ENCODE data around the gene PIK3CG. TPM values are rescaled to one million over a fixed set of nuclear protein-coding genes. Genes with fewer than 3 reads are reported as not detected.

The PIK3CG gene
- total RNA-seq, 1 experiment from 2014 or later: 0.05 TPM

DNA sequence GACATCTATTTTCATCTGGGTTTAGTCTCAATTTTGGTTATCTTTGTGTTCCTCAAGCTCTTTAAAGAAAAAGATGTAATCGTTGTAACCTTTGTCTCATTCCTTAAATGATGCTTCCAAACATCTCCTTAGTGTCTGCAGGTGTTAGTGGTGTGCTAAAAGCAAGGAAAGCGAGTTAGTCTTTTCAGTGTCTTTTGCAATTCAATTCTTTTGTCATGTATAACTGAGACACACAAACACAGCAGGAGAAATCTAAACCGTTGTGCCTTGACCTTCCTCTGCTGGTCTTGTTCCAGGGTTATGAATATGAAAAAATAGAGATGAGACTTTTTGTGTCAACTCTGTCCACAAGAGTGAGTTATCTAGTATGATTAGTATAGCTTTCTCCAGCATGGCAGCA lies 40.7 kb downstream of the PIK3CG start:
- no peaks in the 10 kb centered on the region for H3K79me2 ChIP-seq (ENCODE audit: insufficient read depth, low read length)
- DNase-seq (ENCODE audit: low read depth, low spot score): no peak
- H3K9me3 ChIP-seq (ENCODE audit: control insufficient read depth in 1 of 2, insufficient read depth in 1 of 2, low read depth in 1 of 2, low read length in 2 of 2): no peaks in the 10 kb centered on the region
- H4K20me1 ChIP-seq (ENCODE audit: insufficient read depth): no peaks in the 10 kb centered on the region
- intact Hi-C loops (cut with micrococcal nuclease): no loop called here
- no TSS peak for BruUV-seq (replicated peaks)
- POLR2A ChIA-PET: no interaction called here
- RAD21 ChIA-PET (ENCODE audit: low non-redundant PET in 1 of 2, low total read pairs in 2 of 2, uncharacterized antibody in 2 of 2, unreplicated experiment in 2 of 2): no interaction called here
- no peak overlapping the region for H3K9ac ChIP-seq (ENCODE audit: low read length)
- ATAC-seq: no peak
- no peaks in the 10 kb centered on the region for H3K27me3 ChIP-seq (ENCODE audit: insufficient read depth, low read length)
- H3K36me3 ChIP-seq (ENCODE audit: control insufficient read depth in 1 of 2, insufficient read depth in 2 of 2, low read length in 2 of 2): no peaks in the 10 kb centered on the region
- TF ChIP-seq JUND (IDR thresholded peaks at IDR 0.05) (no peak), POLR2A (IDR thresholded peaks at IDR 0.05; ENCODE audit: borderline replicate concordance, extremely low read depth, insufficient read depth, insufficient read length) (no peak), CBX3 (IDR thresholded peaks at IDR 0.05; ENCODE audit: low read depth) (no peak), ZNF274 (IDR thresholded peaks at IDR 0.05; ENCODE audit: low read depth, low read length) (no peak), SRF (IDR thresholded peaks at IDR 0.05; ENCODE audit: low read depth) (no peak), EGR1 (IDR thresholded peaks at IDR 0.05; ENCODE audit: low read depth) (no peak), ZFX (IDR thresholded peaks at IDR 0.05) (no peak), EZH2 (IDR thresholded peaks at IDR 0.05) (no peak), YY1 (IDR thresholded peaks at IDR 0.05; ENCODE audit: extremely low read depth, insufficient replicate concordance, low read depth, low read length) (no peak), EZH2phosphoT487 (IDR thresholded peaks at IDR 0.05; ENCODE audit: borderline replicate concordance) (no peak), SIN3A (IDR thresholded peaks at IDR 0.05; ENCODE audit: low read depth) (no peak), TCF7L2 (IDR thresholded peaks at IDR 0.05; ENCODE audit: borderline replicate concordance, extremely low read depth, insufficient read depth, insufficient read length) (no peak), RAD21 (IDR thresholded peaks at IDR 0.05; ENCODE audit: low read depth) (no peak)
- TF ChIP-seq, protein P1, sequence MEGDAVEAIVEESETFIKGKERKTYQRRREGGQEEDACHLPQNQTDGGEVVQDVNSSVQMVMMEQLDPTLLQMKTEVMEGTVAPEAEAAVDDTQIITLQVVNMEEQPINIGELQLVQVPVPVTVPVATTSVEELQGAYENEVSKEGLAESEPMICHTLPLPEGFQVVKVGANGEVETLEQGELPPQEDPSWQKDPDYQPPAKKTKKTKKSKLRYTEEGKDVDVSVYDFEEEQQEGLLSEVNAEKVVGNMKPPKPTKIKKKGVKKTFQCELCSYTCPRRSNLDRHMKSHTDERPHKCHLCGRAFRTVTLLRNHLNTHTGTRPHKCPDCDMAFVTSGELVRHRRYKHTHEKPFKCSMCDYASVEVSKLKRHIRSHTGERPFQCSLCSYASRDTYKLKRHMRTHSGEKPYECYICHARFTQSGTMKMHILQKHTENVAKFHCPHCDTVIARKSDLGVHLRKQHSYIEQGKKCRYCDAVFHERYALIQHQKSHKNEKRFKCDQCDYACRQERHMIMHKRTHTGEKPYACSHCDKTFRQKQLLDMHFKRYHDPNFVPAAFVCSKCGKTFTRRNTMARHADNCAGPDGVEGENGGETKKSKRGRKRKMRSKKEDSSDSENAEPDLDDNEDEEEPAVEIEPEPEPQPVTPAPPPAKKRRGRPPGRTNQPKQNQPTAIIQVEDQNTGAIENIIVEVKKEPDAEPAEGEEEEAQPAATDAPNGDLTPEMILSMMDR (IDR thresholded peaks at IDR 0.05 in 2 of 3, conservative IDR thresholded peaks at IDR 0.05 in 1 of 3; ENCODE audit: borderline replicate concordance in 1 of 3, insufficient read depth in 1 of 3, low read depth in 2 of 3, low read length in 2 of 3): no peak
- TF ChIP-seq, protein P2, sequence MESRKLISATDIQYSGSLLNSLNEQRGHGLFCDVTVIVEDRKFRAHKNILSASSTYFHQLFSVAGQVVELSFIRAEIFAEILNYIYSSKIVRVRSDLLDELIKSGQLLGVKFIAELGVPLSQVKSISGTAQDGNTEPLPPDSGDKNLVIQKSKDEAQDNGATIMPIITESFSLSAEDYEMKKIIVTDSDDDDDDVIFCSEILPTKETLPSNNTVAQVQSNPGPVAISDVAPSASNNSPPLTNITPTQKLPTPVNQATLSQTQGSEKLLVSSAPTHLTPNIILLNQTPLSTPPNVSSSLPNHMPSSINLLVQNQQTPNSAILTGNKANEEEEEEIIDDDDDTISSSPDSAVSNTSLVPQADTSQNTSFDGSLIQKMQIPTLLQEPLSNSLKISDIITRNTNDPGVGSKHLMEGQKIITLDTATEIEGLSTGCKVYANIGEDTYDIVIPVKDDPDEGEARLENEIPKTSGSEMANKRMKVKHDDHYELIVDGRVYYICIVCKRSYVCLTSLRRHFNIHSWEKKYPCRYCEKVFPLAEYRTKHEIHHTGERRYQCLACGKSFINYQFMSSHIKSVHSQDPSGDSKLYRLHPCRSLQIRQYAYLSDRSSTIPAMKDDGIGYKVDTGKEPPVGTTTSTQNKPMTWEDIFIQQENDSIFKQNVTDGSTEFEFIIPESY (IDR thresholded peaks at IDR 0.05; ENCODE audit: extremely low read depth, insufficient replicate concordance, low read length): no peak
- TF ChIP-seq, protein P3, sequence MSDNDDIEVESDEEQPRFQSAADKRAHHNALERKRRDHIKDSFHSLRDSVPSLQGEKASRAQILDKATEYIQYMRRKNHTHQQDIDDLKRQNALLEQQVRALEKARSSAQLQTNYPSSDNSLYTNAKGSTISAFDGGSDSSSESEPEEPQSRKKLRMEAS (IDR thresholded peaks at IDR 0.05): no peak
- no peaks in the 10 kb centered on the region; the same call in 1 of the 2 replicates for H3K9me2 ChIP-seq (ENCODE audit: insufficient read depth)
- H3K4me2 ChIP-seq (ENCODE audit: low read length): no peak overlapping the region
- no peaks in the 10 kb centered on the region for H3K4me1 ChIP-seq (ENCODE audit: control insufficient read depth in 1 of 2, insufficient read depth in 2 of 2, low read length in 2 of 2)
- H3K27ac ChIP-seq (ENCODE audit: low read depth, low read length): no peak overlapping the region
- CTCF ChIA-PET: no interaction called here
- H3K4me3 ChIP-seq (replicated peaks in 1 of 2; ENCODE audit: low read depth in 1 of 2, low read length in 2 of 2): no peak overlapping the region
- peak overlapping the region; percentile 81 for H2AFZ ChIP-seq (ENCODE audit: low read depth, low read length, poor library complexity, severe bottlenecking)

Data from HCT116 (cell line).